T-helper 1 cell treated with Interleukin-12 subunit alpha and Interleukin-12 subunit beta and Interleukin-4 antibody, amounts not matched to agents 30 μg/mL and 1 μg/mL, for 36 hours (primary cell): ENCODE results near the gene HJURP.

ENCODE experiments used
- H3K27ac Mint-ChIP-seq: one replicate; pipeline ENCODE4 v1.8.0; 2021; ENCODE audit warnings: mild to moderate bottlenecking, mixed read lengths
- H3K27me3 Mint-ChIP-seq: one replicate; pipeline ENCODE4 v1.8.0; 2021; ENCODE audit warnings: low read depth, mixed read lengths
- H3K36me3 Mint-ChIP-seq: one replicate; pipeline ENCODE4 v1.8.0; 2021; ENCODE audit warnings: low read depth, mixed read lengths
- H3K4me1 Mint-ChIP-seq: one replicate; pipeline ENCODE4 v1.8.0; 2021; ENCODE audit warnings: low read depth, mixed read lengths
- H3K4me3 Mint-ChIP-seq: one replicate; pipeline ENCODE4 v1.8.0; 2021; ENCODE audit warnings: mild to moderate bottlenecking, moderate library complexity, mixed read lengths
- H3K9me3 Mint-ChIP-seq: one replicate; pipeline ENCODE4 v1.8.0; 2021; ENCODE audit warnings: mixed read lengths

Gene HJURP

GRCh38 chr2:233829193-233830110 lies 24.9 kb downstream of the HJURP start:
- Mint-ChIP-seq H3K27me3 (peaks cover 12% of the 10 kb centered on the region), H3K9me3 (no peaks in the 10 kb centered on the region), H3K36me3 (peaks cover 2% of the 10 kb centered on the region), H3K27ac (no peak overlapping the region), H3K4me1 (no peaks in the 10 kb centered on the region), H3K4me3 (no peak overlapping the region)

DNA sequence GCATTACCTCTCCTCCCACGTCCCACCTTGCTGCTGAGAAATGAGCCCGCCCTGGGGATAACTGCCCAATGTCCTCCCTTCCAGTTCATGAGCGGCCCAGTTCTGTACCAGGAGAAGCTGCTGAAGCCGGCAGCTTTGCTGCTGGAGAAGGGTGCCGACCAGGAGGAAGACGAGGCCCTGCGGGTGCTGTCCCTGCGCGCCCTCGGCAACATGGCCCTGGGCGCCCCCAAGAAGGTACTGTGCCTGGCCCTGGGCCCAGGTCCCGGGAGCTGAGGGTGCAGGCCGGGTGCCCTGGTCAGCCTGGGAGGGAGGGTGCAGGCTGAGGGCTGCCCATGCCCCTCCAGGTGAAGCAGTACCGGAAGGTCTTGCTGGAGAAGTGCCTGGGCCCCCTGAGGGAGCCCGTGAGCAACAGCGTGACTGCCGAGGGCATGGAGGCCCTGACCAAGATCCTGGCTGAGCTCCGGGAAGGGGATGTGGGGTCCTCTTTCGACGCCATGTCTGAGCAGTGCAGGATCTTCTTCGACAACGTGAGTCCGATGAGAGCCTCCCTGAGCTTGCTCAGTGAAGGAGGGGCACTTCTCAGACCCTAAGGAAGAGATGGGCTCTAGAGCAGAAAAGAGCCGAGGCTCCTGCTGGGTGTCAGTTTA lies 25.7 kb downstream of the HJURP start:
- no peaks in the 10 kb centered on the region for H3K9me3 Mint-ChIP-seq
- H3K27ac Mint-ChIP-seq, result no peak overlapping the region
- no peaks in the 10 kb centered on the region for H3K4me1 Mint-ChIP-seq
- H3K4me3 Mint-ChIP-seq, result no peak overlapping the region
- peaks cover 12% of the 10 kb centered on the region for H3K27me3 Mint-ChIP-seq
- no peaks in the 10 kb centered on the region for H3K36me3 Mint-ChIP-seq

DNA sequence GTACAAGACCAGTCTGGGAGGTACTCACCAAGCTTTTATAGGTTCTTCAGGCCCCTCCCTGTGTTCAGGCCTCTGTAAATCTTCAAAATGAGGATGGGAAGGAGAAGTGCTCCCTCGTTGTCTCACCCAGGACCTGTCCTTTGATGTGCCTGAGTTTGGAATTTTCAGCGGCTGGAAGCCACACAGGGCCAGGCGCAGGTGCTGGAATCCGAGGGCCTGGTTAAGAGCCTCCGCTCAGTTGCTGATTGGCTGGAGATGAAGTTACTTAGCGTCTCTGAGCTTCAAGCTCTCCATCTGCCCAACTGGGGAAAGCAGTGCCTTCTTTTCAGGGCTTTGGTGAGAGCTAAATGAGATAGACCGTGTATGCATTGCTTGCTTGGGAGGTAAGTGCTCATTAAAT lies 30.0 kb downstream of the HJURP start:
- Mint-ChIP-seq H3K9me3 (no peaks in the 10 kb centered on the region), H3K27me3 (peaks cover 12% of the 10 kb centered on the region), H3K27ac (no peak overlapping the region), H3K4me1 (no peaks in the 10 kb centered on the region), H3K36me3 (no peaks in the 10 kb centered on the region), H3K4me3 (no peak overlapping the region)

DNA sequence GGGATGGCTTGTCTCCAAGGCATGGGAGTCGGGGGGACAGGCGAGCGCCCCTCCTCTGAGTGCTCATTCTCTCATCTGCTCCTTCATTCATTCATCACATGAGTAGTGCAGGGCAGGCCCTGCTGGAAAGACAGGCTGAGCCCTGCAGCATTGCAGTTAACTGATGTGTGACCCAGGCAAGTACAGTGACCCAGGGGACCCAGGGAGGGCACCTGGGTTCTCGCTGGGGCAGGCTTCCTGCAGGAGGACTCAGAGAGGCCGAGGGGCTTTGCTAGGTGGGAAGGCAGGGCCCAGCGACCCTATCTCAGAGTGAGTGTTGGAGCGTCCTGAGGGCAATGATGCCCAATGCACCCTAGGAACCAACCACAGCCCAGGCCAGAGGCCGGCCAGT lies 30.6 kb downstream of the HJURP start:
- peaks cover 12% of the 10 kb centered on the region for H3K27me3 Mint-ChIP-seq
- no peaks in the 10 kb centered on the region for H3K4me1 Mint-ChIP-seq
- H3K36me3 Mint-ChIP-seq, result no peaks in the 10 kb centered on the region
- H3K9me3 Mint-ChIP-seq, result no peaks in the 10 kb centered on the region
- H3K27ac Mint-ChIP-seq, result no peak overlapping the region
- no peak overlapping the region for H3K4me3 Mint-ChIP-seq

GRCh38 chr2:233822781-233823730 lies 31.3 kb downstream of the HJURP start:
- peaks cover 12% of the 10 kb centered on the region for H3K27me3 Mint-ChIP-seq
- no peak overlapping the region for H3K27ac Mint-ChIP-seq
- H3K4me1 Mint-ChIP-seq, result no peaks in the 10 kb centered on the region
- H3K36me3 Mint-ChIP-seq, result no peaks in the 10 kb centered on the region
- H3K9me3 Mint-ChIP-seq, result no peaks in the 10 kb centered on the region
- no peak overlapping the region for H3K4me3 Mint-ChIP-seq

DNA sequence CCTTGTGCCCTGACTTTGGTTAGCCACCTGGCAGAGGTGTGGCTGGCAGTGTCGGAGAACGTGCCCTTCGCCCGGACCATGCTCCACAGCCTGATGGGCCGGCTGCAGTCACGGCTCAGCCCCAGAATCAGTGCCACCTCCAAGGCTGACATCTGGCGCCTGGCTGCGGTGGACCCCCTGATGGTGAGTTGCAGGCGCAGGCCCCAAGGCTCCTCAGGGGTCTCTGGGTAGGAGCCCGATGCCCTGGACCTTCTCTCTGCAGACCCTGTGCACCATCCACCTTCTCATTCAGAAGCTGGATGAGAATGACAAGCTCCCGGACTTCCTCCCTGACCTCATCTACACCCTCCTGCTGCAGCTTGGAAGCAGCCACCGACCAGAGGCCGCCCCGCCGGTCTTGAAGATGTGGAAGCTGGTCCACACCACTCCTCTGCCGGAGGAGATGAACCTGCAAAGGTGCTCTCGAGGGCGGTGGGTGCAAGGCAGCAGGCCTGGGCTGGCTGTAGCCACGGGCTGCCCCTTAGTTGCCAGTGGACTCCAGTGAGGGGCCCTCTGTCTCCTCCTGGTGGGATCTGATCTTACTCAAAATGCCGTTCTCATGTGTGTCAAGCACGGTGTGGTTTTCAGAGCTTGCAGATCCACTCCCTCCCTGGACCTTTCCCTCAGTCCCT lies 32.1 kb downstream of the HJURP start:
- H3K9me3 Mint-ChIP-seq, result no peaks in the 10 kb centered on the region
- peaks cover 12% of the 10 kb centered on the region for H3K27me3 Mint-ChIP-seq
- H3K36me3 Mint-ChIP-seq, result no peaks in the 10 kb centered on the region
- no peaks in the 10 kb centered on the region for H3K4me1 Mint-ChIP-seq
- H3K4me3 Mint-ChIP-seq, result no peak overlapping the region
- no peak overlapping the region for H3K27ac Mint-ChIP-seq

- H3K36me3 Mint-ChIP-seq, result no peaks in the 10 kb centered on the region
- no peak overlapping the region for H3K4me3 Mint-ChIP-seq
- H3K27me3 Mint-ChIP-seq, result peaks cover 12% of the 10 kb centered on the region
- no peaks in the 10 kb centered on the region for H3K4me1 Mint-ChIP-seq
- no peak overlapping the region for H3K27ac Mint-ChIP-seq
- H3K9me3 Mint-ChIP-seq, result no peaks in the 10 kb centered on the region
These were observed 32.6 kb downstream of the HJURP start for GRCh38 chr2:233821709-233822100.

DNA sequence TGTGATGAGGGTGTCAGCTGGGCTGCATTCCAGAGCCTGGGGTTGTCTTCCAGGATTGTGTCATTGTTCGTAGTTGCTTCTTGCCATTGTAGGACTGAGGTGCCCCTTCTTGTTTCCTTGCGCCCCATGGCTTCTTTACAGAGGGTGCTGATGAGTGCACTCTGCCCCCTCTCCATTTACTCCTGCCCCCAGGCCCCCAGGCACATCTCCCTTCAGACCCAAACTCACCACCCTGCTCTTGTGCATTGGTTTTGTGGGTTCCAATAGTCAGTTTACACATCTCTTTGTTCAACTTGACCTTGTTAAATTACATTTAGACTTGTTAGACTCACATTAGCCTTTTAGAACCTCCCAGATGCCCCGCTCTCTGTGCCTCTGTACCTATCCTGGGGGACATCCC lies 33.1 kb downstream of the HJURP start:
- H3K9me3 Mint-ChIP-seq, result no peaks in the 10 kb centered on the region
- H3K27ac Mint-ChIP-seq, result no peak overlapping the region
- H3K36me3 Mint-ChIP-seq, result no peaks in the 10 kb centered on the region
- no peaks in the 10 kb centered on the region for H3K4me1 Mint-ChIP-seq
- H3K27me3 Mint-ChIP-seq, result peaks cover 10% of the 10 kb centered on the region
- no peak overlapping the region for H3K4me3 Mint-ChIP-seq

GRCh38 chr2:233820774-233821105 lies 33.6 kb downstream of the HJURP start:
- H3K27ac Mint-ChIP-seq, result no peak overlapping the region
- no peaks in the 10 kb centered on the region for H3K36me3 Mint-ChIP-seq
- H3K4me3 Mint-ChIP-seq, result no peak overlapping the region
- H3K27me3 Mint-ChIP-seq, result peaks cover 8% of the 10 kb centered on the region
- H3K9me3 Mint-ChIP-seq, result no peaks in the 10 kb centered on the region
- H3K4me1 Mint-ChIP-seq, result no peaks in the 10 kb centered on the region

- no peaks in the 10 kb centered on the region for H3K9me3 Mint-ChIP-seq
- no peak overlapping the region for H3K27ac Mint-ChIP-seq
- no peak overlapping the region for H3K4me3 Mint-ChIP-seq
- no peaks in the 10 kb centered on the region for H3K36me3 Mint-ChIP-seq
- H3K27me3 Mint-ChIP-seq, result peaks cover 3% of the 10 kb centered on the region
- H3K4me1 Mint-ChIP-seq, result no peaks in the 10 kb centered on the region
These were observed 34.2 kb downstream of the HJURP start for GRCh38 chr2:233819884-233820773.

DNA sequence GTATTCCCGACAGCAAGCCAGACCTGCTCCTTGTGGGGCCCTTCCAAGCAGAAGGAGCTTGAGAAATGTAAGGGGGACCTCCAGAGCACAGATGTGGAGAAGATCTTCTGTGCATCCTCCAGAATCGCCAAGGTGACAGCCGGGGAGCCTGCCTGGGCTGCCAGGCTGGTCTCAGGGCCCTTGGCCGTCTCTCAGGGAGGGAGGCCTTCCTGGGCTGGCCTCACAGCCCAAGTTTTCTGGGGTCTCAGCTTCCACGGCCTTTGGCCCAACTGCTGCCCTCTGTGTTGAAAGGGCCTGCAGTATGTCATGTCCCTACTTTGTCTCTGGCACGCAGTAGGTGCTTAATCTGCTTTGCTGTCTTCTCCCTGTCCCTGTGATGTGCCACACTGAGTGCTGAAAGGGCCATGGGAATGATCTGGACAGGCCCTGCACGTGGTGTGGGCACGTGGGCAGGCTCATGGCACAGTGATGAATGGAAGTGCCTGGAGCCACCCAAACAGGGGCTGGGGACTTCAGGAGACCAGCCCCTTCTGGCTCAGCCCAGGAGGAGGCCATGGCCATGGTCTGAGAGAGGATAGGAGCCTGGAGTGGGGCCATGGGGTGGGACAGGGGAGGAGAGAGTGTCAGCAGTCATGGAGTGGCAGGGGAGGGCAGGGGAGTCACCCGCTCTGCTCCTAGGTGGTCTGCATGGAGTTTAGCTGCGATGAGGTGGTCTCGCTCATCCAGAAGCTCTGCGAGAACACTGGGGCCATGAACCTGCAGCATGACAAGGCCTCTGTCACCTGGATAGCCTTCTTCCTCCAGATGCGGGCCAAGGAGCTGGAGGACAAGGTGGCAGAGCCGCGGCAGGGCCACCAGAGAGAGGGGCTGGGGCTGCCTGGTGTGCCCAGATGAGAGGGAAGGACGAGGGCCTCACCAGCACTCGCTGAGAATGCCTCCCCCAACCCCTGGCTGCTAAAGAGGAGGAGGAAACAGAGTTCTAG lies 35.4 kb downstream of the HJURP start:
- no peaks in the 10 kb centered on the region for H3K36me3 Mint-ChIP-seq

DNA sequence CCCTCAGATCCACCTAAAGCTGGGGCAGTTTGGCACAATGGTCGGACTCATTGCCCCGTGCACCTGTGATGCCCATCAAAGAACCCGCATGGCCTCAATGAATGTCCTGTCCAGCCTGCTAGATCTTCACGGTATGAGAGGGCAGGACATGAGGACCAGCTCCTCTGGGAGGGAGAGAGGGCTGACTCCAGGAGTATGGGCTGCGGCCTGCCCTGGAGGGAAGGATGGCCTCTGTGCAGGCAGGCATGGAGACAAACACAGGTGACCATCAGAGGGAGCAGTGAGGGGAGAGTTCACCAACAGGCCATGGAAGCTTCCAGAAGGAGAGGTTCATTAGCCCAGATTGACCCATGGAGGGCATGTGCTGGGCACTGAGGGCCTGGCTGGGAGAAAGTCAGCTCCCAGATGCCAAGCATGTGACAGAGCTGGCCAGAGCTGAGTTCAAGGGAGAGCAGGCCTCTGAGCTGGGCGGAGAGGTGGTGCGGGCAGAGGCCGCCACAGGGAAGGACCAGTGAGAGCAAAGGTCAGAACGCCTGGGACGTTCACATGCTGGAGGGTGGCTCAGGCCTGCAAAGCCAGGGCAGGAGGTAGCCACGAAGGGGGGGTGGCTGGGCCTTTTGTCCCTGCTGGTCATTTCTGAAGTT lies 36.2 kb downstream of the HJURP start:
- Mint-ChIP-seq H3K4me3 (no peak overlapping the region), H3K36me3 (no peaks in the 10 kb centered on the region), H3K27ac (no peak overlapping the region), H3K4me1 (no peaks in the 10 kb centered on the region), H3K27me3 (no peaks in the 10 kb centered on the region), H3K9me3 (no peaks in the 10 kb centered on the region)

More for the DNA sequence above, 35.4 kb downstream of the HJURP start:
- H3K4me3 Mint-ChIP-seq, result no peak overlapping the region
- H3K9me3 Mint-ChIP-seq, result no peaks in the 10 kb centered on the region
- no peak overlapping the region for H3K27ac Mint-ChIP-seq
- H3K4me1 Mint-ChIP-seq, result no peaks in the 10 kb centered on the region
- H3K27me3 Mint-ChIP-seq, result no peaks in the 10 kb centered on the region
